ENCODE data around the gene SRSF10.
A peak's percentile ranks its signal among the peaks of the same experiment; 100 is the strongest.
"Not testable (repeated sequence)": the region's sequence is repeated elsewhere in the genome, so short reads cannot be mapped to it uniquely, and the experiment has no call there.

The SRSF10 gene

DNA sequence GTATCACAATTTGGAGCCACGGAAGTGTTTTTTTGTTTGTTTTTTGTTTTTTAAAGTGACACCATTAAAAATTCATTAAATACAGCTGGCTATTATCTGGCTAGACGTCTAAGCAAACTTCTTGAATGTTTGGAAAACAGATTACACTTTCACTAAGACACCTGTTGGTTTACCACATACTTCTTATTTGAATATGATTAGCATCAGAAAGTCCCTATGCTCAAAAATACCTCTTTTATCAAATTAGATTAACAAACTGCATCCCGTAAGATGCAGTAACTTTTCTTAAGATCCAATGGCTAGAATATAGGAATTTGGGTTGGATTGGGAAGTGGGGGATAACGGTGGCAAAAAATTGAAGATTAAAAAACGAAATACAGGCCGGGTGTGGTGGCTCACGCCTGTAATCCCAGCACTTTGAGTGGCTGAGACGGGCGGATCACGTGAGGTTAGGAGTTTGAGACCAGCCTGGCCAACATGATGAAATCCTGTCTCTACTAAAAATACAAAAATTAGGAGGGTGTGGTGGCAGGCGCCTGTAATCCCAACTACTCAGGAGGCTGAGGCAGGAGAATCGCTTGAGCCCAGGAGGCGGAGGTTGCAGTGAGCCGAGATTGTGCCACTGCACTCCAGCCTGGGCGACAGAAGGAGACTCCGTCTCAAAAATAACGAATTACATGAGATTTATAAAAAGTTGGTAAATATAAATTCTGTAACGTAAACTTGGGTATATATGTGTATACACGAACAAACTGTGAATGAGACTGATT, 21.9 kb downstream of the SRSF10 start:
- not testable (repeated sequence) for DNase-seq

DNA sequence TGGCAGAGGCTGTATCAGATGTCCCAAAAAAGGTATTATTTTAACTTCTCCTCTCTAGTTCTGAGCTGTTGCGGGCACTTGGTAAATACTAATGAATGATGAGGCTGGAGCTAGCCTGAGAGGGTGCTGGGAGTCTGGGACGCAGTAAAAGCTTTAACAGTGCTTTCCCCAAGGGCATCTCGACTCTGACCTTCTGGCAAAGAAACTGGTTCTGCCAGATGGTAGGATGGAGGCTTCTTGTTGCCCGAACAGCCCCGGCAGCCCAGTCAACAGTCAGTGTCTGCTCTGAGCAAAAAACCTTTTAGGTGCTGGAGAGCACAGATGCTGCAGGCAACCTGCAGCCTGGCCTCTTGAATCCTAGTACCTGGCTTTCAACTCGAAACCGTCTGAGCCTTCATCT, 23.0 kb downstream of the SRSF10 start:
- DNase-seq: no peak

DNA sequence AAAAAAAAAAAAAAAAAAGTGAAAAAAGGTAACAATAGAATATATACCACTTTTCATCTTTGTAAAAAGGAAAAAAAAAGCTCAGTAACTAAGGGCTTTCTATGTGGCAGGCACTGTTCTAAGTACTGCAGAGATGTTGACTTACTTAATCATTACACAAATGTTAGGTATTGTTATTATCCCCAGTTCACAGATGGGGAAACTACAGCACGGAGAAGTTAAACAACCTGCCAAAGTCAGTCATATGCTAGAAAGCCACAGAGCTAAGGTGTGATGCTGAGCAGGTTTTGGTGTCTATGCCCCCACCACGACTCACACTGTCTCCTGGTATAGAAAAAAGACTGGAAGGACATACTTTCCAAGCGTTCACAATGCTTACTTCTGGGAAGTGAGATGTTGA, 27.1 kb downstream of the SRSF10 start:
- no peak for DNase-seq

DNA sequence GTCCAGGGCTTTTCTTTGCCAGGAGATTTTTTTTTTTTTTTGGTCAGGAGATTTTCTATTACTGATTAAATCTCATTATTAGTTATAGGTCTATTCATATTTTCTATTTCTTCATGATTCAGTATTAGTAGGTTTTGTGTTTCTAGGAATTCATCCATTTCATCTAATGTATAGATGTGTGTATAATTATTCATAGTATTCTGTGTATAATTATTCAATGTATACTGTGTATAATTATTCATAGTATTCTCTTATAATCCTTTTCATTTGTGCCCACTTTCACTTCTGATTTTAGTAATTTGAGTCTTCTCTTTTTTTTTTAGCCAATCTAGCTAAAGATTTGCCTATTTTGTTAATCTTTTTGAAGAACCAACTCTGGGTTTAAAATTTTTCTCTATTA, 32.8 kb downstream of the SRSF10 start:
- DNase-seq: no peak

DNA sequence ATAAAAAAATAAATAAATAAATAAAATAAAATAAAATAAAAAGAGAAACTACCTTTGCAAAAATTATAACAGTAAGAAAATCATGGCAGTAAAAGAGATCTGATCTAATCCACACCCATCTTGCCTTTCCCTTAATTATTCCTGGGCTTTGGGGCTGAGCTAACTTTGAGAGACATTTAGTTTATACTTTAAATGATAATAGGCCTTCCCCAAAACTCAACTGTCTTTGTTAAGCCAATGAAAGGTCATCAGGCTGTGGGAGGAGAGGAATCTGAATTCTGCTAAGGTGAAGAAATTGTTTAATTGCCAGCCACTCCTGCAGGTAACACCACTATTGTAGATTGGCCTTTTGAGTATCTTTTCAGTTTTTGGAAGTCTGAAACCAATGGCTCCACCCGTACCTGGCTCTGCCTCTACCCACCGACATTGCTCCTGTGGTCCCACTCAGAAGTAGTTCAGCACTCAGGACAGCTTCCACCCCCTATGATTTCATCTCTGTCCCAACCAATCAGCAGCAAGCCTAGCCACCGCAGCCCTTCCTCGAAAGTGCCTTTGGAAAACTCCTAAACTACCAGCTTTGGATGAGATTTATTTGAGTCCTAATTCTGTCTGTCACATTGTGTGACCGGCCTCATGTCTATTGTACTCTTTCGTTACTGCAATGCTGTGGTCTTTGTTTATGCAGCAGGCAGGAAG, 43.5 kb downstream of the SRSF10 start:
- no peak for DNase-seq

DNA sequence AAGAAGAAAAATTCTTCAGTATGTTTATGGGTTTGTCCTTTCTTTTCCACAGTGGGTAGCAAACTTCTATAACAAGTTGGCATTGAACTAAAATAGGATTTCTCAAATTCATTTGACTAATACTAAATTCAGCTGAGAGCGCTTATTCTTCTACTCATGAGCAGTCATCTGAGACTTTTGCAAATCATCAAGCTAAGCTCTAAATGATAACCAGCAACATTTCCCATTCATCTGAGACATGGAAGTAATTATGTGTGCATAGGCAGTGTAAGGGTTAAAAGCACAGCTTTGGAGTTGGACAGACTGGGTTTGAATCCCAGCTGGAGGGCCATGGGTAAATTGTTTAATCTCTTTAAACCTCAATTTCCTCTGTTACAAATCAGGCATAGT, 48.6 kb downstream of the SRSF10 start:
- DNase-seq: no peak

DNA sequence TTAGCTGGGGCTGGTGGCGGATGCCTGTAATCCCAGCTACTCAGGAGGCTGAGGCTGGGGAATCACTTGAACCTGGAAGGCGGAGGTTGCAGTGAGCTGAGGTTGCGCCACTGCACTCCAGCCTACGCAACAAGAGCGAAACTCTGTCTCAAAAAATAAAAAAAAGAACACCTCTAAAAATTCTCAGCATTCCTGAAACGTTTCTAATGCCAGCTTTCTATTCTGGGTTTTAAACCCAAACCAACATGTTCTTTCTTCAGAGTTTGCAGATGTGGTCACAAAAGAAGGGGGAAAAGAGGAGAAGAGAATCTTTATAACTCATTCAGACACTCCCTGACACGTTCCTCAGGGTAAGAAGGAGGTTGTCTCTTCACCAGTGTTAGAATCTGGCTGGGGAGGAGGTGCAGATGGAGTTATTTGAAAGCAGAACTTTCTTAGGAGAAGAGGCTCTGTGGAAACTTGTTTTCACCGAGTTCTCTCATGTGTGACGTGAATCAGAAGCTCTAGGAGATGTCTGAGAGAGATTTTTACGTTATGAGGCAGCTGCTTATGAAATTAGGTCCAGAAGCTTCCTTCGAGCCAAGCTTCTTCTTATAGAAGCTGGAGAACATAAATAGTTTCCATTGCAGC, 49.2 kb downstream of the SRSF10 start:
- no peak for DNase-seq

DNA sequence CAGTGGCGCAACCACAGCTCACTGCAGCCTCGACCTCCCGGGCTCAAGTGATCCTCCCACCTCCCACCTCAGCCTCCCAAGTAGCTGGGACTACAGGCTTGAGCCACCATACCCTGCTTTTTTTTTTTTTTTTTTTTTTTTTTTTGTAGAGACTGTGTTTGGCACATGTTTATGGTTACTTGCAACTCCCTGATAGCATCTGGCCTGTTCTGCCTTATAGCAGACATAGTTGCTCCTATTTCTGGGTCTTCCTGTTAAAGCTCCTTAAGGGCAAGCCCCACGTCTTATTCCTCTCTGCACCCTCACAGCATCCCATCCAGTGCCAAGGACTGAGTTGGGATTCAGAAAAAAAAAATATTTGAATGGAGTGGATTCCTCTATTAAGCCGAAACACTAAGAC, 49.9 kb downstream of the SRSF10 start:
- no peak for DNase-seq

DNA sequence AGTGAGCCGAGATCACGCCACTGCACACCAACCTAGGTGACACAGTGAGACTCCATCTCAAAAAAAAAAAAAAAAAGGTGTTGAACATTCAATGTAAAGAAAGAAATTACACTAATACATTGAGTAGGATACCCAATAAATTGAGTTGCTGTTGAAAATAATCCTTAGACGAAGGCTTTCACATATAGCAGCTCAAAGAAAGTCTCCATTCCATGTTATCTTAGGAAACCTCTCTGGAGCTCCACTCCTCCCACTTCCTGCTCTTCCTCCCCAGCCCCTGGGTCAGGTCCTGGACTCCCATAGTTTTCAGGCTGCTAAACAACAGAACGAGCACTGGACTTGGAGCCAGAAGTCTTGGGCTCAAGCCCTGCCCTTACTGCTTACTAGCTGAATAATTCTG, 51.3 kb downstream of the SRSF10 start:
- no peak for DNase-seq

DNA sequence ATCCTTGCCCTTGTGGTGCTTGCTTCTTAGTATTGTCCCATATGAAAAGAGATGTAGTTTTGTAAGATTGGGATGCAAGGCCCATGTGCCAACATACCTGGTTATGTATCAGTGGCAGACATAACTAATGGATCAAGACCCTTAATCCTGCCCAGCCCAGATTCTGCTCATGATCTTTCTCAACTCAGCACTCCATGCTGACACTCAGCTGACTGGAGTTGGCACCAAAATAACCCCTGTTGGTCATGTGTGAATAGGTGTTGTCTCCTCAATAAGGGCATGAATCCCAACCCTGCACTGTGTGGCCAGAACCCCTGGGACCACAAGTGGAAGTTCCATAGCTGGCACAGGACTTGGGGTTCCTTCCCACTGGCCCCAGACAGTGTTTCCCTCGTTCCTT, 53.0 kb downstream of the SRSF10 start:
- DNase-seq: no peak

DNA sequence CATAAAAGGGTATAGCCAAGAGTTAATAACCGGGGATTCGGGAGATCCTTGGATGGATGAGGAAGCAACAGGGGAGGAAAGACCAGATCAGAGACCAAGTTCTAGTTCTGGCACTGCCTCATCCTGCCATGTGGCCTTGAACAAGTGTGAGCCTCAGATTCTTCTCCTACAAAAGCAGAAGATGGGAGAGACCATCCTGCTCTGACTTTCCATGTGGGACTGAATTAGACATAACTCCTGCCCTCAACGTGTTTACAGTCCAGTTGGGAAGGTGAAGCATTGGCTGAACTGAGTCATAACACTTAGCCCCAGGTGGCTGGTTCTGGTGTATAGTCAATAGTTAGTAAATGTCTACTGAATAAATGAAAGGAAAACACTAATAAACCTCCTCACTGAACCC, 54.8 kb downstream of the SRSF10 start:
- no peak for DNase-seq

DNA sequence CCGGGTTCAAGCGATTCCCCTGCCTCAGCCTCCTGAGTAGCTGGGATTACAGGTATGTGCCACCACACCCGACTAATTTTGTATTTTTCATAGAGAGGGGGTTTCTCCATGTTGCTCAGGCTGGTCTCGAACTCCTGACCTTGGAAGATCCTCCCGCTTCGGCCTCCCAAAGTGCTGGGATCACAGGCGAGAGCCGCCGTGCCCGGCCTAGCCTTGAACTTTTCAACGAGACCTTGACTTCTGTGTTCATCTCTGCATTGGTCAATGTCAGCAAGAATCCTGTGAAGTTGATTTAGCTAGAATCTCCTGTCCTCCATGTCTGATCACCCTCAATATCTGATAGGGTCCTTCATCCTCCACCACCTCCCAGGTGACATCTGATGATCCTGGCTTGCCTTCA, 55.5 kb downstream of the SRSF10 start:
- DNase-seq: no peak

DNA sequence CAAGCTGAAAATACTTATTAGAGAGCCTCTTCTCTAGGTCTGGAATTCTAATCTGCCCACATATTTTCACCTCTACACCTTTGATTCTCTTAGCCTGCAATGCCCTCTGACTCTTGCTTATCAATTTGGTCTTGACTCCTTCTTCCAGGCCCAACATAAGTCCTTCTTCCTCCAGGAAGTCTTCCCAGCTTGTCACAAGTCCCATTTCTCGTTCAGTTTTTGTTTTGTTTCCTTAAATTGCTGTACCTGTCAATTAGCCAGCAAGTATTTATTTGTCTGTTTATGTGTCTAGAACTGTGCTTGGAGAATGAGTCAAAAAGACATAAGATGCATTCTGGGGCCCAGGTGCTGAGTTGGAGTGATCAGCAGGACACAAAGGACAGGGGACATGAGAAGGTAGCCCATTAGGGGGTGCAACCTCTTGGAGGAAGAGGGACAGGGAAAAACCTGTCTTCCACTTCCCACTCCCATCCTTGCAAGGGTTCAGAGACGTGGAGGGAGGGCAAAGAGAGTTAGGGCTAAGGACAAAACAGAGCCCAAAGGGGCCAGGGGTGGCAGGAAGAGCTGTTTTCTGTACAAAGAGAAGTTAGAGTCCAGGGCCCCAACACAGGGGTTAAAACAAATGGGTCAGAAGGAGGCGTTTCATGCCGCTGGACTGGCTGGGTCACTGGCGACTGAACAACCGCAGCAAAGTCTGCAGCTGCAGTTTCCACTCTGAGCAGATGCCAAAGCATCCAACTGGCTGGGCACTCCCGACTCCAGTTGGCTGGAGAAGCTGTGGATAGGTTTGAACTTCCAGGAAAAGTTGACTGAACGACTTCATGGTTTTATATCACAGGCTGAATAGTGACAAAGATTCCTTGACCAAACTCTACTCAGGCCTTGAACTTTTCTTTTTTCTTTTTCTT, 56.3 kb downstream of the SRSF10 start:
- no peak for DNase-seq

DNA sequence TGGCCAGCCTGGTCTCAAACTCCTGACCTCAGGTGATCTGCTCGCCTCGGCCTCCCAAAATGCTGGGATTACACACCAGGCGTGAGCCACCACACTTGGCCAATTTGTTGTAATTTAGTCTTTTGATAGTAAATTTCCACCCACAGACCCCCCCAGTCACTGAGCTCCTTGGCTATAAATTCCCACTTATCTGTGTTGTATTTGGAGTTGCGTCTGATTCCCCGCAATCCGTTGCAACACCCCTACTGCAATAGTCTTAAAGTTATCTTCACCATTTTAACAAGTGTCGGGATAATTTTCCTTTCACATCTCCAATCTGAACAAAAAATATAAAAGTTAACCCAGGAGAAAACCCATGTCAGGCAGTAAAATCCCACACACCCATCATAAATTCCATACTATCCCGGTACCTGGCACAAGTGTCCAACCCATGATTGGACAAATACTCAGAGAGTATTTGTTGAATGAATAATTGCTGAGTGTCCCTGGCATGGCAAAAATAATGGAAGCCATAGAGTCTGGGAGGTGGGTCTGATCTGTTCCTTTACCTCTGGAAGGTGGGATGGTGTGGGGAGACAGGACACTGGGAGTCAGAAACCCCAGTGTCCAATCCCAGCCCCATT, 57.7 kb downstream of the SRSF10 start:
- no peak for DNase-seq

DNA sequence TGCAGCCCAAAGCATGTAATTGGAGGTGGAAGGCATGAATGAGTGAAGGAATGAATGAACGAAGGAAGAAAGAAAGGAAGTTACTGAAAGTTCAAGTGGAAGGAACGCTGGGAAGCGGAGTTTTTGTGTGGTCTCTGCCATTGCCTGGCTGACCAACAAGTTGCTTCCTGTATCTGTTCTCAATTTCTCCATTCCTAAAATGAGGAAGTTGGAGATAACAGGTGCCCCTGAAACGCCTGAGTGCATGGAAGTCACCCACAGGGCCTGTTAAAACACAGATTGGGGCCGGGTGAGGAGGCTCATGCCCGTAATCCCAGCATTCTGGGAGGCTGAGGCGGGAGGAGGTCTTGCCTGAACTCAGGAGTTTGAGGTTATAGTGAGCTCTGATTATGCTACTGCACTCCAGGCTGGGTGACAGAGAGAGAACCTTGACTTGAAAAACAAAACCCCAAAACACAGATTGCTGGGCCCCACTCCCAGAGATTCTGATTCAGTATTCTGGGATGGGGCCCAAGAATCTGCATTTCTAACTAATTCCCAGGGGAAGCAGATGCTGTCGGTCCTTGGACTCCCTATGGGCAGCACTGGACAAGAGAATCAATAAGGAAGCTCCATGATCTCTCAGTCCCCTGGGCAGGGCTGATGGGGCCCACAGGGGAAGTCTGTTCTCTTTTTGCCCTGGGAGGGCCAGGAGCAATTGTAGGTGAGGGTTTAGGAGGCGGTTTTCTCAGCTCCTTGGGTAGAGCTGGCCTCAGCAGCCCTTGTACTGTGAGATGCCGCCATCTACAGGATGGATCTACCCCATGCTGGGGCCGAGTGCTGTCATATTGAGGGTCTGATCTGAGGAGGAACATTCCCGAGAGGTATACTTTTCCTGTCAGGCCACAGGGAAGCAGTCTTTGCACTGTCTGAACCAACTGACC, 63.7 kb downstream of the SRSF10 start:
- peak; percentile 69 for DNase-seq

DNA sequence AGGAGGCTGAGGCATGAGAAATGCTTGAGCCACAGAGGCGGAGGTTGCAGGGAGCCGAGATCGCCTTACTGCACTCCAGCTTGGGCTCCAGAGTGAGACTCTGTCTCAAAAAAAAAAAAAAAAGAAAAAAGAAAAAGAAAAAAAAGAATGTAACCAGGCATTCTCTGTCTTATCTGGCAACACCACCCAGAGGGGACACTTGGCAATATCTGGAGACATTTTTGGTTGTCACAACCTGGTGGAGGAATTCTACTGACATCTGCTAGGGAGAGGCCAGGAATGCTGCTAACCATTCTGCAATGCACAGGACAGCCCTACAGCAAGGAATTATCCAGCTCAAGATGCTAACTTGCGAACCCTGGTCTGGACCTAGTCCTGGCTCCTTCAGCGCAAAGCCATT, 64.7 kb downstream of the SRSF10 start:
- DNase-seq: no peak

DNA sequence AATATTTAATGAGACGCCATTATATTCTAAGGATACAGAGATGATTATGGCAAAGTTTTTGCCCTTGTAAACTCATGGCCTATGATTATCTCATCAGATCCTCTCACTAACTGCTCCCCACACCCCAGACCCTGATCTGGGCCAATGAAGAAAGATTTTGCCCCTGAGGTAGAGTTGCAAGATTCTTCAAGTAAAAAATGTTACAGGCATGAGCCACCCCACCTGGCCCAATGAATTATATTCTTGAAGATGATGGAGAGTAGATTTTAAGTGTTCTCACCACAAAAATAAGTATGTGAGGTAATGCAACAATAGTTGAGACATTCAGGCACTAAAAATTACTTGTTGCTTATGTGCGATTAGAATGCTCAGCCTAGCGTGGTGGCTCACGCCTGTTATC, 65.2 kb downstream of the SRSF10 start:
- no peak for DNase-seq
